ENCODE measurements around the gene SPINK8. TPM values are rescaled to one million over a fixed set of nuclear protein-coding genes. Genes with fewer than 3 reads are reported as not detected.

SPINK8 gene
- total and polyA plus RNA-seq, 2 of the 4 experiments (the other 2 are of a cell fraction), result not detected

GRCh38 chr3:48270306-48270705 is 63.2 kb downstream of the SPINK8 start:
- no peak overlapping the region for H2BK20ac ChIP-seq (ENCODE audit: low read depth, low read length)
- no peak overlapping the region for H3K14ac ChIP-seq (replicated peaks; ENCODE audit: low read depth, low read length)
- no peak overlapping the region for H3K56ac ChIP-seq (ENCODE audit: extremely low read depth, insufficient read depth, low read length)
- no peaks in the 10 kb centered on the region for H4K20me1 ChIP-seq (ENCODE audit: insufficient read depth, low read length)
- no peak overlapping the region for H3K4ac ChIP-seq (ENCODE audit: low read depth, low read length)
- H2BK5ac ChIP-seq (ENCODE audit: low read depth, low read length, poor library complexity, severe bottlenecking), result no peak overlapping the region
- no peak overlapping the region for H3K23ac ChIP-seq (ENCODE audit: low read depth, low read length)
- CTCF ChIA-PET, result interaction anchor here (3.1 kb wide), 1 partner anchor 166 kb away, joined by 18 read pairs; no protein-coding TSS in a partner anchor
- no TSS peak for BruUV-seq (replicated peaks)
- H3K36me3 ChIP-seq (ENCODE audit: control insufficient read depth, insufficient read depth, low read length), result peaks cover 17% of the 10 kb centered on the region
- no peaks in the 10 kb centered on the region for H3K27me3 ChIP-seq (ENCODE audit: control insufficient read depth, insufficient read depth, low read length)
- peaks cover 2% of the 10 kb centered on the region; the same call in 1 of the 2 replicates for H3K9me3 ChIP-seq (ENCODE audit: control insufficient read depth, insufficient read depth, low read length)
- H3K4me3 ChIP-seq (ENCODE audit: insufficient read depth, low read depth, low read length), result no peak overlapping the region
- H2AK9ac ChIP-seq (replicated peaks; ENCODE audit: low read depth, low read length, poor library complexity), result no peak overlapping the region
- in situ Hi-C loops (cut with MboI; ENCODE audit: low sequenced_read_pairs), result loop anchor here (5.0 to 10.0 kb wide), 2 partner anchors 167 to 274 kb away; no protein-coding TSS in a partner anchor
- H3K4me1 ChIP-seq (ENCODE audit: control insufficient read depth, insufficient read depth, low read length), result no peaks in the 10 kb centered on the region
- POLR2A ChIA-PET (ENCODE audit: unreplicated experiment), result no interaction called here
- H2BK15ac ChIP-seq (ENCODE audit: low read depth, low read length), result no peak overlapping the region
- dilution Hi-C loops (cut with HindIII; ENCODE audit: low sequenced_read_pairs, unreplicated experiment), result no loop called here
- H2BK120ac ChIP-seq (ENCODE audit: low read depth, low read length), result no peak overlapping the region
- 100% methylated on average over 1 of the region's 2 CpGs; no CpG with 5 or more reads in 1 of the 2 experiments for WGBS, 2 experiments (ENCODE audit: extremely low coverage in 2 of 2, insufficient read length in 1 of 2)
- no peak overlapping the region for H3K4me2 ChIP-seq (ENCODE audit: low read depth, low read length)
- no peak overlapping the region for H4K5ac ChIP-seq (ENCODE audit: low read depth, low read length)
- H3K18ac ChIP-seq (ENCODE audit: low read depth, low read length), result no peak overlapping the region
- no peak overlapping the region for H4K8ac ChIP-seq (ENCODE audit: low read depth in 2 of 2, low read length in 2 of 2)
- ATAC-seq (ENCODE audit: low read depth) (no peak), DNase-seq (no peak)
- no peak overlapping the region for H3K27ac ChIP-seq (ENCODE audit: insufficient read depth, low read length)
- H3K9me1 ChIP-seq (ENCODE audit: insufficient read depth, low read length), result no peaks in the 10 kb centered on the region
- H4K91ac ChIP-seq (ENCODE audit: insufficient read depth, low read depth, low read length), result no peak overlapping the region
- no peak overlapping the region for H3K9ac ChIP-seq (ENCODE audit: low read depth, low read length)
- no peak for TF ChIP-seq BHLHE40 (IDR thresholded peaks at IDR 0.05; ENCODE audit: low read depth, low read length)
- no peak for TF ChIP-seq POLR2A (IDR thresholded peaks at IDR 0.05; ENCODE audit: low read depth, low read length)
- TF ChIP-seq, protein P1, sequence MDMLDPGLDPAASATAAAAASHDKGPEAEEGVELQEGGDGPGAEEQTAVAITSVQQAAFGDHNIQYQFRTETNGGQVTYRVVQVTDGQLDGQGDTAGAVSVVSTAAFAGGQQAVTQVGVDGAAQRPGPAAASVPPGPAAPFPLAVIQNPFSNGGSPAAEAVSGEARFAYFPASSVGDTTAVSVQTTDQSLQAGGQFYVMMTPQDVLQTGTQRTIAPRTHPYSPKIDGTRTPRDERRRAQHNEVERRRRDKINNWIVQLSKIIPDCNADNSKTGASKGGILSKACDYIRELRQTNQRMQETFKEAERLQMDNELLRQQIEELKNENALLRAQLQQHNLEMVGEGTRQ (IDR thresholded peaks at IDR 0.05; ENCODE audit: low read depth, low read length), result no peak
- TF ChIP-seq RAD21 (IDR thresholded peaks at IDR 0.05; ENCODE audit: low read length), result no peak
- TF ChIP-seq RFX5 (IDR thresholded peaks at IDR 0.05; ENCODE audit: low read depth, low read length), result no peak
- TF ChIP-seq NFE2L2 (IDR thresholded peaks at IDR 0.05; ENCODE audit: low read depth, low read length), result no peak
- TF ChIP-seq MAZ (IDR thresholded peaks at IDR 0.05; ENCODE audit: borderline replicate concordance, low read depth, low read length), result no peak
- TF ChIP-seq MAFK (IDR thresholded peaks at IDR 0.05; ENCODE audit: low read depth, low read length), result no peak
- TF ChIP-seq FOS (IDR thresholded peaks at IDR 0.05; ENCODE audit: low read depth, low read length), result no peak
- TF ChIP-seq CHD1 (IDR thresholded peaks at IDR 0.05; ENCODE audit: low read depth, low read length), result no peak
- no peak for TF ChIP-seq CTCF (conservative IDR thresholded peaks at IDR 0.05; ENCODE audit: low read depth, low read length)
- no peak for TF ChIP-seq CEBPB (IDR thresholded peaks at IDR 0.05; ENCODE audit: low read depth, low read length)
- TF ChIP-seq RCOR1 (IDR thresholded peaks at IDR 0.05; ENCODE audit: insufficient replicate concordance, low read length), result no peak
- TF ChIP-seq MXI1 (IDR thresholded peaks at IDR 0.05; ENCODE audit: borderline replicate concordance, low read depth, low read length), result no peak
- no peak overlapping the region for H2AK5ac ChIP-seq (ENCODE audit: low read depth, low read length)
- no peak overlapping the region for H2AFZ ChIP-seq (replicated peaks; ENCODE audit: low read length, poor library complexity)
- H3K79me1 ChIP-seq (ENCODE audit: low read depth in 1 of 2, low read length in 2 of 2), result no peaks in the 10 kb centered on the region
- intact Hi-C loops (cut with micrococcal nuclease), result no loop called here
